Gastrocnemius medialis (tissue), 4 donors: ENCODE results near the gene NLGN1. TPM values are rescaled to one million over a fixed set of nuclear protein-coding genes. Genes with fewer than 3 reads are reported as not detected.

ENCODE experiments used
- ATAC-seq, 2 donors: fragments of 150-250 bp; one replicate each; pipeline ENCODE4 v1.9.1; 2016
- DNase-seq, 2 donors: peaks; one replicate each; pipeline ENCODE4 v3.0.0-alpha.2; 2019
- H3K27ac ChIP-seq, 4 donors: fragments of 200-600 bp; sonication (generic); 1 replicate in 1 of 4; 2 replicates in 3 of 4; pipeline ENCODE4 v1.5.1; 2016 to 2018; ENCODE audit warnings: mild to moderate bottlenecking in 2 of 4, moderate library complexity in 1 of 4
- H3K27me3 ChIP-seq, 3 donors: fragments of 200-600 bp; sonication (generic) in 2 of 3; 1 replicate in 1 of 3; 2 replicates in 2 of 3; pipeline versions ENCODE4 v1.5.1 to v1.6.0; 2016 to 2019; ENCODE audit warnings: mild to moderate bottlenecking in 1 of 3, moderate library complexity in 1 of 3
- H3K36me3 ChIP-seq, 2 donors: fragments of 200-600 bp; sonication (generic) in 1 of 2; one replicate each; pipeline ENCODE4 v1.5.1; 2017 to 2018
- H3K4me1 ChIP-seq, 2 donors: fragments of 200-600 bp; sonication (generic) in 1 of 2; one replicate each; pipeline ENCODE4 v1.5.1; 2016 to 2017; ENCODE audit warnings: mild to moderate bottlenecking in 2 of 2
- H3K4me3 ChIP-seq, 4 donors: fragments of 200-600 bp; sonication (generic) in 3 of 4; 1 replicate in 1 of 4; 2 replicates in 3 of 4; pipeline ENCODE4 v1.5.1; 2016 to 2019; ENCODE audit warnings: mild to moderate bottlenecking in 2 of 4
- H3K9me3 ChIP-seq, 3 donors: fragments of 200-600 bp; sonication (generic) in 2 of 3; 1 replicate in 1 of 3; 2 replicates in 2 of 3; pipeline ENCODE4 v1.5.1; 2016 to 2019
- CTCF ChIP-seq, 5 experiments: fragments of 450-650 bp in 3 of 5; fragments of 200-600 bp in 2 of 5; sonication (generic) in 2 of 5; IDR thresholded peaks in 4 of 5; conservative IDR thresholded peaks in 1 of 5; 1 replicate in 4 of 5; 2 replicates in 1 of 5; pipeline ENCODE4 v1.5.1; 2016 to 2019; ENCODE audit warnings: antibody characterized with exemption in 5 of 5, mild to moderate bottlenecking in 3 of 5, moderate library complexity in 3 of 5
- POLR2A ChIP-seq, 2 donors: fragments of 450-650 bp; IDR thresholded peaks; one replicate each; pipeline ENCODE4 v1.6.1; 2017; ENCODE audit warnings: antibody characterized with exemption in 2 of 2, mild to moderate bottlenecking in 2 of 2, moderate library complexity in 2 of 2
- in situ Hi-C, 4 donors: fragments of 200-750 bp; cut with MboI; loops; one replicate each; pipeline versions ENCODE4 v1.15.0 to v1.8.0; 2017; ENCODE audit warnings: low sequenced_read_pairs in 4 of 4
- intact Hi-C: fragments of 100-400 bp; cut with DNase I; formaldehyde crosslinking; loops from one replicate; pipeline ENCODE4 v1.15.1; 2023; ENCODE audit warnings: low total_unique reads
- total RNA-seq, 4 donors: library from RNA; depleted of rRNA; stranded (reverse); fragments of >200 nt; gene quantifications; one replicate each; pipeline versions ENCODE4 v1.1.0 to v1.2.3, GENCODE V29; 2016

The NLGN1 gene
- total RNA-seq, 4 donors from 2014 or later = 0.52 to 1.9 (median 1.1) TPM

DNA sequence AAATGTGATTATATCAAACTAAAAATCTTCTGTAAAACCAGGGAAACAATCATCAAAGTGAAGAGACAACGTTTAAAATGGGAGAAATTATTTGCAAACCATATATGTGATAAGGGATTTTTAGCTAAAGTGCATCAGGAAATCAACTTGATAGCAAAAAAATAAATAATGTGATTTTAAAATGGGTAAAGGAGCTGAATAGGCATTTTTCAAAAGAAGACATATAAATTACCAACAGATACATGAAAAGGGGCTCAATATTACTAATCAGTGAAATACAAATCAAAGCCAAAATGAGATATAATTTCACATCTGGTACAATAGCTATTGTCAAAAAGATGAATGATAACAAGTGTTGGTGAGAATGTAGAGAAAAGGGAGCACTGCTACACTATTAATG is 924.0 kb downstream of the NLGN1 start:
- H3K9me3 ChIP-seq = no peaks in the 10 kb centered on the region
- intact Hi-C loops = no loop called here
- H3K4me3 ChIP-seq = no peak overlapping the region
- H3K27me3 ChIP-seq = no peaks in the 10 kb centered on the region
- H3K27ac ChIP-seq = no peak overlapping the region
- DNase-seq (no peak), ATAC-seq (no peak)
- no peak for TF ChIP-seq CTCF (IDR thresholded peaks at IDR 0.05 in 4 of 5, conservative IDR thresholded peaks at IDR 0.05 in 1 of 5)
- TF ChIP-seq POLR2A (IDR thresholded peaks at IDR 0.05) = no peak
- no peaks in the 10 kb centered on the region for H3K4me1 ChIP-seq
- no peaks in the 10 kb centered on the region for H3K36me3 ChIP-seq
- in situ Hi-C loops = no loop called here

- no peak for ATAC-seq
- Histone ChIP-seq H3K4me1 (no peaks in the 10 kb centered on the region), H3K27ac (no peak overlapping the region), H3K36me3 (no peaks in the 10 kb centered on the region), H3K27me3 (no peaks in the 10 kb centered on the region), H3K9me3 (no peaks in the 10 kb centered on the region), H3K4me3 (no peak overlapping the region)
- no peak for DNase-seq
- intact Hi-C loops = no loop called here
- in situ Hi-C loops = no loop called here
- TF ChIP-seq CTCF (IDR thresholded peaks at IDR 0.05 in 4 of 5, conservative IDR thresholded peaks at IDR 0.05 in 1 of 5) (no peak), POLR2A (IDR thresholded peaks at IDR 0.05) (no peak)
Measured at GRCh38 chr3:174322789-174323188, 925.2 kb downstream of the NLGN1 start.

DNA sequence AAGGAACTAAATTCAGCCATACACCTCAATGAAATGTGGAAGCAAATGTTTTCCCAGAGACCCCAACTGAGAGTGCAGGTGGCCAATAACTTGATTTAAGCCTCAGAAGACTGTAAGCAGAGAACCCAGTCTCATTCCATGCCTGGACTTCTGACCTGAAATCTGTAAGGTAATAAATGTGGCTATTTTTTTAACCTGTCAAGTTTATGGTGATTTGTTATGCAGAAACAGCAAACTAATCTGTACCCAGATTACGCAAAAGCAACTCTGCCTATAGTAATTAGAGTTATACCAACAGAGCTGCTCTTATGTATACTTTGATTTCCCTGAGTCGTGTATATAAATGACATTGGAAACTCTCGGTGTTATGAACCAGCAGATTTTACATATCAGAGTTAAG is 927.6 kb downstream of the NLGN1 start:
- DNase-seq (no peak), ATAC-seq (no peak)
- no peak overlapping the region for H3K27ac ChIP-seq
- in situ Hi-C loops (no loop called here), intact Hi-C loops (no loop called here)
- no peaks in the 10 kb centered on the region for H3K36me3 ChIP-seq
- no peaks in the 10 kb centered on the region for H3K4me1 ChIP-seq
- H3K9me3 ChIP-seq = no peaks in the 10 kb centered on the region
- H3K4me3 ChIP-seq = no peak overlapping the region
- H3K27me3 ChIP-seq = no peaks in the 10 kb centered on the region
- no peak for TF ChIP-seq CTCF (IDR thresholded peaks at IDR 0.05 in 4 of 5, conservative IDR thresholded peaks at IDR 0.05 in 1 of 5)

DNA sequence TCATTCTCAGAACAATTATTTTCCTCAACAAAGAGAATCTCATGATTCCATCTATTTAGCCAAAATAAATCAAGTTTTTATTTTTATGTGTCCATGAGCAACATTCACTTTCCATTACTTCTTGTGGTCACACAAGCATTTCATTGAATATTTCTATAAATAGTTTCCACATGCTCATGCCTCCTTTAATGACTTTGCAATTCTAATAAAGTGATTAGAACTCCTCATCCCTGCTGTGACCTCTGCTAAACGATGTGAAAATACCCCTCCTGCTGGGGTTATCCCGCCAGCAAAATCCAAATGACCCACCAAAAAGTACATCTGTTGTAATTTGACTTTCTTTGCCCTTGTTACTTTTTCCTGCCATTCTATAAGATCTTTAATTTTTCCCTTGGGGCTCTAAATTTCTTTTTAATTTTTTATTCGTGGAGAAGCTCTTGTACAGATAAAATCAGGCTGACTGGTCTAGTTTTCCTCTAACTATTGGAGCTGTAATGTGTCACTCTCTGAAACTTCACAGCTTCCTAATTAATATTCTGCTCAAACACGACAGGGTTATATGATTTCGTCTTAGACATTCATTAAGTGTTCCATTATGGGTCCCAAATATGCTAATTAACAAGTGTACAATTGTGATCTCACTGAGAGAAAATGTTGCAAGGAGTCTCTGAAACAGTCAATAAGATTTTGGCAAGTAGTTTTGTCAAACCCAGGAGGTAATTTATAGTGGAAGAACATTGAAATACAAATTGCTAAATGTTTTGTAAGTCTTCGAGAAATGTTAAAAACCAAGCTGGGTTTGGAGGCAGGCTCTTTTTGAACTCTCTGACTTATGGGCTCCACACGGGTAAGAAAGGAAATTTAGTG is 928.5 kb downstream of the NLGN1 start:
- in situ Hi-C loops (no loop called here), intact Hi-C loops (no loop called here)
- H3K27me3 ChIP-seq = no peaks in the 10 kb centered on the region
- DNase-seq = no peak
- TF ChIP-seq CTCF (IDR thresholded peaks at IDR 0.05 in 4 of 5, conservative IDR thresholded peaks at IDR 0.05 in 1 of 5) = no peak
- TF ChIP-seq POLR2A (IDR thresholded peaks at IDR 0.05) = no peak
- no peaks in the 10 kb centered on the region for H3K36me3 ChIP-seq
- H3K4me1 ChIP-seq = no peaks in the 10 kb centered on the region
- no peak overlapping the region for H3K27ac ChIP-seq
- ATAC-seq = no peak
- no peak overlapping the region for H3K4me3 ChIP-seq
- H3K9me3 ChIP-seq = no peaks in the 10 kb centered on the region
